Dermis microvascular lymphatic vessel endothelial cell (primary cell): ENCODE results near the gene IFIT5. TPM values are rescaled to one million over a fixed set of nuclear protein-coding genes. Genes with fewer than 3 reads are reported as not detected.
"Not testable (repeated sequence)": the region's sequence is repeated elsewhere in the genome, so short reads cannot be mapped to it uniquely, and the experiment has no call there.

Experiments used
- DNase-seq, 2 donors: peaks; one replicate each; pipeline versions ENCODE4 v3.0.0 to v3.0.0-alpha.2; 2010; ENCODE audit warnings: low read depth in 2 of 2
- total RNA-seq: library from RNA; depleted of rRNA; stranded (reverse); fragments of >200 nt; gene quantifications from 2 replicates; pipeline ENCODE4 v1.2.1, GENCODE V29; 2014

Gene IFIT5
- total RNA-seq = 5.9 and 16.9 TPM in 2 replicates

- DNase-seq = peak; percentile 32 to 70
Observed at GRCh38 chr10:89414146-89414878, at the start of gene IFIT5. Gene IFIT5, plus strand, starts transcription at chr10:89414568. Its CDS starts 231 bp downstream, at chr10:89414799.

- DNase-seq = peak in 1 of 2 donors; percentile 64
Observed at GRCh38 chr10:89367529-89367928, 46.8 kb upstream of the IFIT5 start.

GRCh38 chr10:89368129-89368528 lies 46.2 kb upstream of the IFIT5 start:
- no peak for DNase-seq

DNA sequence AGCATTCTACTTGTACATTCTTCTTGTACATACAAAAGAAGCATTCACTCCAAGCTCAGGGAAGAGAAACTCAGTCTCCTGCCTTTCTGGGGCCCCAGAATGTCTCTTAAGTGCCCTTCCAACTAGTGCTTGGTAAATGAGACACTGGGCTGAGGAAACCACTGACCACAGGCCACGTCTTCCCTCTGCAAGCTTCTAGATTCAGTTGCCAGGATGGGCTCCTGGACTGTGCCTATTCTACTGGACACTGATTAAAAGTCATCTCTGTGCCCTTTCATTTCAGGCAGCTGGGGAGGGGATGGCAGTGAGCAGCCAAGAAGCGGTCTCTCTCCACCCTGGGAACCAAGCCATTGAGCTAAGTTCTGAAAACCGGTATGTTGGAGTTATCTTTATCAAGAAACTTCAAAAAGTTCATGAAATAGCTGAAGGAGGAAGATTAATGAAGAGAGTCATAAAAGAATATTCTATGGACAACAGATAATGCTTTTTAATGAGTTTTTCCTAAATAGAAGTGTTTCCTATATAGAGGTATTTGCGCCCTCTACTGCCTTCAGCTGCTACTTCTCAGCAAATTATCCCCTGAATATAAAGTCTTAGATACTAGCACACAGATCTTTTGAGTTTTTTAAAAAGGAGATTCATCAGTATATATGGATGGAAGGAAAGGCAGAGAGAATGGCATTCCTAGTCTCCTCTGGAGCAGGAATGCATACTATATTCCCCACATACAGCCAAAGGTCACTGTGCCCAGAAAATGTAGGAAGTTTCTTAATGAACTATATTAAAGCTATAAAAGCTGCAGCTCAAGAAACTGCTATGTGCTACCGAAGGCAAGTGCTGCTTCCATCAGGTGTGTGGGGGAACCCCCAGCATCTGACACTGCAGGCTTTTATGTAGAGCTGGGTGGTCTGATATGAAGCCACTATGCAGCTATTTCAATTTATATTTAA lies 44.9 kb upstream of the IFIT5 start:
- DNase-seq = peak in 1 of 2 donors; percentile 57

DNA sequence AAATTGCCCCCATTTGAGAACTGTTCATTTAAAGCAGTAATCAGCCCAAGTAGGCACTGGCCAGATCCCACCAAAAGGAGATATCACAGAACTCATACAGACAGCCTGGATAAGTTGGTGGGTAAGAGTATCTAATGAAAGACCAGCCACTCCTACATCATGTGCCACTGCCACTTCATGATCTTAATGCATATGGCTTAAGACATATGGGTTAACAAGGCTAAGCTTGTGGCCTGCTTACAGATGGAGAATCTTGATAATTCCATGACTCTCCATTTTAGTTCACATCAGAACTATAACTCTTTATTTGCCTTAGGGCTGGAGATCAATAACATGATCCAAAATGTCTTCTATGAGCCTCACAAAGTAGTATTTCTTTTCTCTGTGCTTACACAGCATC lies 43.3 kb upstream of the IFIT5 start:
- DNase-seq = no peak

GRCh38 chr10:89371987-89372386 lies 42.4 kb upstream of the IFIT5 start:
- DNase-seq = no peak

- DNase-seq = peak; percentile 98 to 99
Observed at GRCh38 chr10:89373916-89374711, 40.3 kb upstream of the IFIT5 start.

DNA sequence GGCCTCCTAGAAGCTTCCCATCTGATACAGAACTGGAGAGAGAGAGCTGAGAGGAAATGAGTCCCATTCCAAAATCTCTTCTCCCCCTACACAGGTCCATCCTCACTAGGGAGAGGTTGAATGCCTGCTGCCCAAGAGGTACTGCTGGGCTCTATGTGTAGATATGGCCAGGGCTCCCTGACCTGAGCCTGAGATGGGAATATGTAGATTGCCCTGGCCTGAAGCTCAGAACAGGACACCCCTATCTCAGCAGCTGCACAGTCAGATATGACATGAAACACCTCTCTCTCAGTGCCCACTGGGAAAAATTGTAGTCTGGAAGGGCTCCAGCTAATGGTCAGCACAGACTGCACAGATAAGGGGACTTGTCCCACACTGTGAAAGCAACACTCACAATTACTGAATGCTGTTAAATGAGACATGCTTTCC lies 39.6 kb upstream of the IFIT5 start:
- DNase-seq = peak in 1 of 2 donors; percentile 34

DNA sequence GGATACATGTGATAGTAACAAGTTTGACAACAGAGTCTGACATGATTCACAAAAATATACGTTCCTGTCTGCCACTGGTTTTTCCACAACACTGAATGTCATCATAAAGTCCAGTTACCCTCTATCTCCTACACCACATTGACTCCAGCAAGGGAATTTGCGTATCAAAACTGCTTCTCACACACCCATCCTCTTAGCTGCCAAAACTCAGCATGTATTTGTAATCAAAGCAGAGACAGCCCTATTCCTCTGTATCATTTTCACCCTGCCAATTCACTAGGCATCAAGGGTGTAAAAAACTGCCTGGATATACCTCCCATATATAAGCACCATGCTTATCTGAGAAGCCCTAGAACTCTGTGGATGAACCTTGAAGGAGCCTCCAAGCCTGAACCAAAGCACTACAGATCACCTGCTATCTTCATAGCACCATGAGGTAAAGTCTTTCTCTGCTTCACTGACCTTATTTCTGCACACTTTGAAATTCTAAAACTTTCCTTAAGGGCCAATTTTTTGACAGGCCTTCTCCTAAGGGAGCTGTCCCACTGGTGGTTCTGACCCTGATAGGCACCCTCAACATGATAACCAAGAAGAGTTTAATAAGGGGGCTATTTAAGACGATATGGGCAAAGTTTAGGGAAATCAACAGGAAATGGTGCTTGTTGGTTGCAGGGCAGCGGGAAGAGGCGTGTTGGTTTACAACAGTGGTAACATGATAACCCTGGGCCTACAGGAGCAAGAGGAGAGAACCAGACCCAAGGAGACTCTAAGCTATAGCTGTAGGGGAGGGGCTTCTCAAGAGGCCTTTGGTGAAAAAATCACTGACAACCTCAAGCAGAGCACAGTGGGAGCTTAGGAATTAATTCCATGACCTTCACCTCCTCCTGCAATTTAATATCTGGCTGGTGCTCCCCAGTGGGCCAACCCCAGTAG lies 36.4 kb upstream of the IFIT5 start, which contains the start of gene IFIT1B:
Gene IFIT1B, plus strand, starts transcription at position 352 of the 933 bp plus-strand sequence. Its CDS starts 80 bp downstream, at position 432.
- DNase-seq = no peak

DNA sequence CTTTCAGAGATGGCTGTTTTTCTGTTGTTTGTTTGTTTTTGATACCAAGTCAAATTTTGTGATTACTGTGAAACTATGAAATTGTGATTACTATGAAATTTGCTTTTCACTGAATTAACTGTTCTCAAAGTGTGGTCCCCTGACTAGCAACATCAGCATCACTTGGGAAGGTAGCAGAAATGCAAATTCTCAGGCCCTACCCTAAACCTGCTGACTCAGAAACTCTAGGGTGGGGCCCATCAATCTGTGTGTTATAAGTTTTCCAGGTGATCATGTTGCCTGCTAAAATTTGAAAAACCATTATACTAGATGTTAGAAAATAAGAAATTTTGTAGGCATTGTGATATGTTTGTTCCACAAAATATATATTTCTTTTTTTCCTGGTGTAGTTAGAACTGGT lies 35.3 kb upstream of the IFIT5 start:
- no peak for DNase-seq

DNA sequence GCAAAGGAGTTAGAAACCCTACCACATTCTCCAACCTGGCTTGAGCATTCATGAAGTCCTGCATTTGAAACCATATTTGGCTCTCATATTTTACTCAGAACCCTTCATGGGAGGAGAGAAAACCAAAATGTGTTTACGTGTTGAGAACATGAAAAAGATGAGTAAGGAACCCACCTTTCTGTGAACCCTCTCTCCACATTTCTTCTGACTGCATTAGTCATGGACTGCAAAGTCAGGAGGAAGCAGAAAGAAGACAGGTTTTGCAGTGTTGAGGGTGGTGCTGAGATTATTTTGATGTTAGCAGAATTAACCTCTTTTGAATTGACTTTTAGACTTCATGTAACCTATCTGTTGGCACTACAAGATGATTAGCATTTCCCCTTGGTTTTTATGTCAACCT lies 31.6 kb upstream of the IFIT5 start:
- no peak for DNase-seq

DNA sequence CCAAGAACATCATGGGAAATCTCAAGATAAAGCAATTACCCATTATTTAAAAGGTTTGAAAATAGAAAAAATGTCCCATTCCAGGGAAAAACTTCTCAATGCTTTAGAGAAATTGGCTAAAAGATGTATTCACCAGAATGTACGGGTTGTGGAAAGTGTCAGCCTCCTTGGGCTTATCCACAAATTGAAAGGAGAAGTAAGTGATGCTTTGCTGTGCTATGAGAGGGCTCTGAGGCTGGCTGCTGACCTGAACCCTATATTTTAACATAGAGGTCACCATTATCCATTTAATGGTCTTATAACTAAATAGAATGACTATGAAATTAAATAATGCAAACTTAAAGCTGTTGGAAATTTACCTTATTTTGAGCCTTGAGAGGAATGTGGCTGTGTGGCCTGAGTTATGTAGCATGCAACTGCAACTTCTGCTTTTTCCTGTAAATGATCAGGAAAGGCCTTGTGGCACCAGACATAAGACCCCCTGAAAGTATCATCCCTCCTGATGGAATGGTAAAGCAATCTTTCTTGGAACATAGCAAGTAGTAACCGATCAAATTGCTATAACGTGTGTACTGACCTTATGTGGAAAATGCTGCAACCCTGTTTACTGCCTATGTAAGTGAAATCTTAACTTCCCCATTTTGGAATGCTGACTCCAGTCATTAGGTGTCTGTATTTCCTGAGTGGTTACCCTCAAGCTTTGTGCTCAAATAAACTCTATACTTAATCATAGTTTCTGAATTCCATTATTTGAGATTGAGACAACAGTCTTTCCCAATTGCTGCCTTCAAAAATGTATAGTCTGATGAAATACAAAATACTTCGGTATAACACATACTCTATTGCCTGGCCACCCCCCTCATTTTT lies 29.7 kb upstream of the IFIT5 start:
- no peak for DNase-seq

DNA sequence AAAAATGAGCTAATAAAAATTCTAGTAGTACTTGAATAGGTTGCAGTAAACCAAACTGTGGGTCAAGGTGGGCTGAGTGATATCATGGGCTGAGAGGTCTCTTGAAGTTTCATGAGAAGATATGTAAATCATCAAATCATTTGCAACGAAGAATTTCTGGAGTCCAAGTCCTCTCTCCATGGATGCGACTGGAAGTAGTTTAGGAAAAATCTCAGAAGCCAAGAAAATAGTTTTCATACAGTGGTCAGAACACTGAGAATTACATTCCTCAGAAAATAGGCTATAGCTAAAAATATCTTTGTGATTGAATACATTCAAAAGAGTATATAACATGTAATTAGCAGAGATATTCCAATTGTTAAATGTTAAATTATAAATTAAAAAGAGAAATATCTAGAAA lies 25.6 kb upstream of the IFIT5 start:
- DNase-seq = no peak

DNA sequence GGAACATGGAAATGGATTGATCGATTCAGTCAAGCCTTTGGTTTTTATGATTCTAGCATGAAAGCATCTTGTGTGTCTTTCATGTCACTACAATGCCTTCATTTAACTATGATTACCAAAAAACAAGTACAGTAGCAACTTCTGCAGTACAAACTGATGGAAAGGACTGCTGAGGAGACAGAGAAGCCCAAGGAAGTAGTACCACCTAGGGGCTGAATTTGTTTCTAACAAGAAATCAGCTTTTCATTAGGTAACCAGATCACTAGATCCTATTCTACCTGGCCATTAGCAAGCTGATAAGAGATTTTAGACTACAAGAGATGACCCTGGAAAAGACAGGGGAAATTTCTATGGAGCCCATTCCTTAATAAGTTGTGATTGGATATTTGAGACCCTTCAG lies 25.1 kb upstream of the IFIT5 start:
- peak in 1 of 2 donors; percentile 36 for DNase-seq

DNA sequence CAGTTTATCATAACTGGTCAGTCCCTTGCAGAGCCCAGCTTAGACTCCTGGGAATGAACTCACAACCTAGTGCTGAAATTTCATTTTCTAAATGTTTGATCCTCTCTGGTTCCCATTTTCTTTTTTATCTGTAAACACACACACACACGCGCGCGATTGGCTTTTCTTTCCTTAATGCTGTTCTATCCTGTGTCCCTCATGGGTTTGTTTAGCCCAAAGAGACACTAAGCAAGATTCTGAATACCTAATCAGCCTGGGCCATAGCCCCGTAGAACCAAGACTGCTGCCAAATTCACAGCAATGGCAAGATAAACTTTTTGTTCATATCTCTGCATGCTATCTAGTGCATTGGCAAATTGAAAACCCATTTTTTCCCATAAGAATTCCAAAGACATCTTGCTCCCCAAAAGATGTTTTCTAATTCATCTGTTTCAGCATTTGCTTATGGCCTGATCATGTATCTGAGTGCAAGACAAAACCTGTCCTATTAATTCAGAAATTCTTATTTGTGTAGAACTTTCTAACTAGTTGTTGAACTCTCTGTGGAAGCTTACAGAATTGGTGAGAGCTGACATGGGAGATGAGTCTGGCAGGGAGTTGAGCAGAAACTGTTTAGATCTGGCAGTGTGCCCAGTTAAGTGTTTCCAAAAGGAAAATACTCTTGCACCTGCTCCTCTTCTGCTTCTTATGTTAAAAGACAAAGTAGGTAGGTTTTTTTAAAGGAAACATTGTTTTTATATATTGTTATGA lies 23.7 kb upstream of the IFIT5 start:
- peak in 1 of 2 donors; percentile 14 for DNase-seq

- not testable (repeated sequence) for DNase-seq
Observed at GRCh38 chr10:89391226-89391576, 23.2 kb upstream of the IFIT5 start.

DNA sequence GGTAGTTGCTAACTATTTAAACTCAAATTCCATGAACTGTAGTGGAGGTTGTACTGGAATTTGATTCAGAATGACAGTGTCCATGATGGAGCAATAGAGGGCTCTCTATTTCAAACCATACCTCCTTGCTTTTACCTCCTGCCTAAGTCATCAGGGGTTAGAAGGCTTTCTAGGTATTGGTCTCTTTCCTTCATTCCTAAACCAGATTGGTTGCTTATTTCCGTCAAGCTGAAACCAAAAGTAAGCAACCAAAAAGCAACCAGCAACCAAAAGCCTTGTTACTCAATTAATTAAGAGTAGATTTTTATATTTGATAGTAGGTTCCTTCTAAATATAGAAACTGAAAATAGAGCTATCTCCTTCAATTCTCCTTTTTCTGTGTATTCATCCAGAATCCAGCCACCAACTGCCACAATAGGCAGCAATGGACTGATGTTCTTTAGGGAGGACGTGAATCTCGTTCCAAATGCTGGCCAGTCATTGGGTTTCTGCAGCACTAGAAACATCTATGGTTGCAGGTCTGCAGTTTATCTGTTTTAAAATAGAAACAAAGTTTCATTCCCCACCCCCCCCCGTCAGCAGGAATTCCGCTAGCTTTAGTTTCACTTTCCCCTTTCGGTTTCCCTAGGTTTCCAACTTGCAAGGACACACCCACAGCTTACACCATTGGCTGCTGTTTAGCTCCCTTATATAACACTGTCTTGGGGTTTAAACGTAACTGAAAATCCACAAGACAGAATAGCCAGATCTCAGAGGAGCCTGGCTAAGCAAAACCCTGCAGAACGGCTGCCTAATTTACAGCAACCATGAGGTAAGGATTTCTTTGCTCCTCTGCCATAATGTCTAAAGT lies 22.2 kb upstream of the IFIT5 start, which contains the start of gene IFIT1:
Gene IFIT1, plus strand, starts transcription at position 717 of the 850 bp plus-strand sequence. Its CDS starts 90 bp downstream, at position 807.
- peak; percentile 70 to 72 for DNase-seq

- no peak for DNase-seq
Observed at GRCh38 chr10:89392974-89393373, 21.4 kb upstream of the IFIT5 start.
